Osteoblast (primary cell): Measurements from ENCODE around the gene FBXO41. TPM values are rescaled to one million over a fixed set of nuclear protein-coding genes. Genes with fewer than 3 reads are reported as not detected.

Source experiments
- DNase-seq: peaks from one replicate; pipeline ENCODE4 v3.0.0; 2011; ENCODE audit warnings: low spot score, mixed read lengths; ENCODE audit not compliant: insufficient read length; ENCODE audit errors: missing footprints
- H2AFZ ChIP-seq: 2 replicates; pipeline ENCODE4 v1.6.0; 2011; ENCODE audit warnings: mild to moderate bottlenecking, low read length
- H3K27ac ChIP-seq: 2 replicates; pipeline ENCODE4 v1.5.1; 2011; ENCODE audit warnings: mild to moderate bottlenecking, low read depth, low read length, moderate library complexity
- H3K27me3 ChIP-seq: 2 replicates; pipeline ENCODE4 v1.6.0; 2012; ENCODE audit warnings: mild to moderate bottlenecking, control low read depth, inconsistent platforms, low read length, moderate library complexity; ENCODE audit not compliant: insufficient read depth
- H3K36me3 ChIP-seq: 2 replicates; pipeline ENCODE4 v1.5.1; 2011; ENCODE audit warnings: mild to moderate bottlenecking, low read length, control low read depth, moderate library complexity; ENCODE audit not compliant: insufficient read depth
- H3K4me1 ChIP-seq: 2 replicates; pipeline ENCODE4 v1.5.1; 2011; ENCODE audit warnings: mild to moderate bottlenecking, low read length, control low read depth, moderate library complexity; ENCODE audit not compliant: insufficient read depth
- H3K4me2 ChIP-seq: 2 replicates; pipeline ENCODE4 v1.6.0; 2011; ENCODE audit warnings: mild to moderate bottlenecking, low read length; ENCODE audit not compliant: insufficient read depth
- H3K4me3 ChIP-seq: fragments of 200-600 bp; sonication (generic); 3 replicates; pipeline ENCODE4 v1.5.1; 2012; ENCODE audit warnings: mild to moderate bottlenecking, low read length, inconsistent platforms; ENCODE audit not compliant: insufficient read depth
- H3K79me2 ChIP-seq: 2 replicates; pipeline ENCODE4 v1.6.0; 2012; ENCODE audit warnings: mild to moderate bottlenecking, low read length, control low read depth, inconsistent platforms; ENCODE audit not compliant: insufficient read depth
- H3K9me3 ChIP-seq: 2 replicates; pipeline ENCODE4 v1.5.1; 2011; ENCODE audit warnings: low read depth, low read length, control low read depth
- H4K20me1 ChIP-seq: 2 replicates; pipeline ENCODE4 v1.6.0; 2012; ENCODE audit warnings: mild to moderate bottlenecking, low read length, control low read depth; ENCODE audit not compliant: insufficient read depth
- total RNA-seq: library from RNA; depleted of rRNA; stranded (reverse); fragments of >200 nt; gene quantifications from 2 replicates; pipeline ENCODE4 v1.2.3, GENCODE V29; 2012
- TF ChIP-seq, protein P1 (sequence below): IDR thresholded peaks from 2 replicates; pipeline ENCODE4 v1.5.1; 2011; ENCODE audit warnings: mild to moderate bottlenecking, low read depth, low read length, moderate library complexity; ENCODE audit errors: extremely low read depth

The FBXO41 gene
- total RNA-seq, 1 donor: 0.36 TPM

DNA sequence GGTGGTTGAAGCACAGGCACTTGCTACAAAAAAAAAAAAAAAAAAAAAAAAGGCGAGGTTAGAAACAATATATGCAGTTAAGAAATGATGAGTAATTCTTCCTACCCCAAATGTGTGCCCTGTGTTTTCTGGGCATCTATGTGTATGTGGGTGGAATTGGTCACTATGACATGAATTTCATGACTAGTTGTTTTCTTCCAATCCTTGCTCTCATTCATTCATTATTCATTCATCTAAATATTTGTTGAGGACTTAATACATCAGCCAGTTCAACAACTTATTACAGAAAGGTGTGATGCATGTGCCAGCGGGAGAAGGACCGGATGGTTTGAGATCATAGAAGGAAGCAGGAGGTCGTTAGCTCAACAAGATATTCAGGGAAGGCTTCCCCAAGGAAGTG, 17.4 kb upstream of the FBXO41 start:
- H3K27ac ChIP-seq: no peak overlapping the region
- H2AFZ ChIP-seq: no peak overlapping the region
- TF ChIP-seq, protein P1, sequence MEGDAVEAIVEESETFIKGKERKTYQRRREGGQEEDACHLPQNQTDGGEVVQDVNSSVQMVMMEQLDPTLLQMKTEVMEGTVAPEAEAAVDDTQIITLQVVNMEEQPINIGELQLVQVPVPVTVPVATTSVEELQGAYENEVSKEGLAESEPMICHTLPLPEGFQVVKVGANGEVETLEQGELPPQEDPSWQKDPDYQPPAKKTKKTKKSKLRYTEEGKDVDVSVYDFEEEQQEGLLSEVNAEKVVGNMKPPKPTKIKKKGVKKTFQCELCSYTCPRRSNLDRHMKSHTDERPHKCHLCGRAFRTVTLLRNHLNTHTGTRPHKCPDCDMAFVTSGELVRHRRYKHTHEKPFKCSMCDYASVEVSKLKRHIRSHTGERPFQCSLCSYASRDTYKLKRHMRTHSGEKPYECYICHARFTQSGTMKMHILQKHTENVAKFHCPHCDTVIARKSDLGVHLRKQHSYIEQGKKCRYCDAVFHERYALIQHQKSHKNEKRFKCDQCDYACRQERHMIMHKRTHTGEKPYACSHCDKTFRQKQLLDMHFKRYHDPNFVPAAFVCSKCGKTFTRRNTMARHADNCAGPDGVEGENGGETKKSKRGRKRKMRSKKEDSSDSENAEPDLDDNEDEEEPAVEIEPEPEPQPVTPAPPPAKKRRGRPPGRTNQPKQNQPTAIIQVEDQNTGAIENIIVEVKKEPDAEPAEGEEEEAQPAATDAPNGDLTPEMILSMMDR: no peak
- H3K36me3 ChIP-seq: no peaks in the 10 kb centered on the region
- peaks cover 16% of the 10 kb centered on the region for H3K27me3 ChIP-seq
- H4K20me1 ChIP-seq: no peaks in the 10 kb centered on the region
- no peaks in the 10 kb centered on the region for H3K4me1 ChIP-seq
- no peak overlapping the region for H3K4me2 ChIP-seq
- DNase-seq: no peak
- no peaks in the 10 kb centered on the region for H3K9me3 ChIP-seq
- H3K79me2 ChIP-seq: no peaks in the 10 kb centered on the region
- no peak overlapping the region for H3K4me3 ChIP-seq

DNA sequence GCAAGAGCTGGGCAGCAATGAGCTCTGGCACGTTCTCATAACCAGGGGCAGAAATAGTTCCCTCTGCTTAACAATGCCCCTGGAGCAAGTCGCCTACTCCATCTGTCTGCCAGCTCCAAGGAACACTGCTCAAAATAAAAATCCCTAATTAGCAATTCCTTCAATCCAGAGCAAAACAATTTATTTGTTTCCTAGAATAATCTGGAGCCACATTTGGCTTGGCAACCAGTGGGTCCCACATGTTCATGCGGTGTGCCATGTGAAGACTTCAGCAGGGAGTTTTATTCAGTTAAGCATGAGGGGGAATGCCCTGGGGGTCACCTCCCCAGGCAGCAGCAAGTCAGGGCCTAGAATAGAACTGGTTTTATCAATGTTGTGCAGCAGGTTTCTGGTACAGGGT, 16.6 kb upstream of the FBXO41 start:
- Histone ChIP-seq H3K4me2 (no peak overlapping the region), H3K9me3 (no peaks in the 10 kb centered on the region), H2AFZ (no peak overlapping the region), H3K79me2 (no peaks in the 10 kb centered on the region), H3K4me3 (no peak overlapping the region), H4K20me1 (no peaks in the 10 kb centered on the region), H3K36me3 (no peaks in the 10 kb centered on the region), H3K27me3 (peaks cover 16% of the 10 kb centered on the region), H3K4me1 (no peaks in the 10 kb centered on the region), H3K27ac (no peak overlapping the region)
- DNase-seq: no peak
- TF ChIP-seq, protein P1: no peak

DNA sequence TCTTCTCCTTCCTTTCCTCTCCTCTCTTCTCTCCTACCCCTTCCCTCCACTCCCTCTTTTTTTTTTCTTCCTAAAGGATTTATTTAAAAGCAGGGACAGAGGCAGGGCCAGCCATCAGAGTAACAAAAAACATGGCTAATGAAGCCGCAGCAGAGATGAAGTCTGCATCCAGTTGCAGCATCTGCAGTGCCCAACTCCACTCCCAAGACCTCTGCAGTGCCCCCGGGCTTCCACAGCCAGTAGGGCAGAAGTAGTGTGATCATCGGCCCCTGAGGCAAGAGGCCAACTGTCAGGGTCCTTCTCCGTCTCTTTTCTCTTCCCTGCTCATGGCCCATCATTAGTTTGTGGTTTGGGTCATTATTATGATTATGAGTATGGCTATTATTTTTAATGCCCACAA, 13.3 kb upstream of the FBXO41 start:
- no peak overlapping the region for H3K4me2 ChIP-seq
- no peaks in the 10 kb centered on the region for H3K4me1 ChIP-seq
- H3K4me3 ChIP-seq: no peak overlapping the region
- H3K27ac ChIP-seq: no peak overlapping the region
- no peaks in the 10 kb centered on the region for H4K20me1 ChIP-seq
- H3K27me3 ChIP-seq: peaks cover 43% of the 10 kb centered on the region
- TF ChIP-seq, protein P1: no peak
- H3K9me3 ChIP-seq: no peaks in the 10 kb centered on the region
- H3K36me3 ChIP-seq: no peaks in the 10 kb centered on the region
- no peaks in the 10 kb centered on the region for H3K79me2 ChIP-seq
- no peak for DNase-seq
- H2AFZ ChIP-seq: no peak overlapping the region

DNA sequence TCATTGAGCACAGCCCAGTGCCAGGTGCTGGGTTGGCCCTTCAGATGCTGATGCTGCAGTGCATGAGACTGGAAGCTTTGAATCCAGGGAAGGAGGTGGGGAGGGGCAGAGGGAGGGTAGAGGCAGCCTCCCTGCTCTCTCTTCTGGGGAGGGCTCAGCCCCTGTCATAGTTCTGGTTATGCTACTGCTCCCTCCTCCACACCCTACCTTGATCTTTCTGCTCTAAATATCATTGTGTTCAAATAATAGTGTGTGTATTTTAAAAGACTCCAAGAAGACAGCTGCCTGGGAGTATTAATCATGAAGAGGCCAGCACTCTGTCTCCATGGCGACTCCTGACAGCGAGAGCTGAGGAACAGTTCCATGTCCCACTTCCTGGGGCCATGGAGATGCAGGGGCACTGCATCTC, 12.9 kb upstream of the FBXO41 start:
- TF ChIP-seq, protein P1: no peak
- Histone ChIP-seq H3K27ac (no peak overlapping the region), H3K4me1 (no peaks in the 10 kb centered on the region), H3K36me3 (no peaks in the 10 kb centered on the region), H3K27me3 (peaks cover 48% of the 10 kb centered on the region), H4K20me1 (no peaks in the 10 kb centered on the region), H3K4me2 (no peak overlapping the region), H2AFZ (no peak overlapping the region), H3K9me3 (no peaks in the 10 kb centered on the region), H3K79me2 (no peaks in the 10 kb centered on the region), H3K4me3 (no peak overlapping the region)
- DNase-seq: peak; percentile 92
